ENCODE data around the gene MAGEB4.

MAGEB4 gene

DNA sequence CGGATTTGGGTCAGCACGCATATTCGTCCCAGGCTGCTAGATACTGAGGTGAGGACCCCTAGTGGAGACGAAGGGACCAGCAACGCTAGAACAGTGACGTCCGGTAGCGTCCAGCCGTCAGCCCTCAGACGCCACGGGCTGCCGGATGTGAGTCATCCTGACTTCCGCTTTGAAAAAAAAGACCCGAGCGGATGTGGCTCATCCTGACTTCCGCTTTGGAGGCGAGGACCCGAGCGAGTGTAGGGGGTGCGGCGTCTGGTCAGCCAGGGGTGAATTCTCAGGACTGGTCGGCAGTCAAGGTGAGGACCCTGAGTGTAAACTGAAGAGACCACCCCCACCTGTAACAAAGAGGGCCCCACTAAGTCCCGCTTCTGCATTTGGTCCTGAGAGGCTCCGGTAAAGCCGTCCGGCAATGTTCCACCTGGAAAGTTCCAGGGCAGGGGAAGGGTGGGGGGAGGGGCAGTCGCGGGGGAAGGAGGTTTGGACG is 26.4 kb upstream of the MAGEB4 start, which contains the start of gene MAGEB2:
Gene MAGEB2 (plus strand): TSS at position 207 of the 487 bp plus-strand sequence. CDS start 3,018 bp downstream, outside the sequence.
- H3K4me2 ChIP-seq (ENCODE audit: low read length) = no peak within 1 kb of the TSS
- TF ChIP-seq CTCF (IDR thresholded peaks at IDR 0.05; ENCODE audit: low read depth, low read length, poor library complexity, severe bottlenecking) (no peak), EZH2phosphoT487 (IDR thresholded peaks at IDR 0.05; ENCODE audit: borderline replicate concordance, low read length) (no peak)
- no peaks in the 10 kb centered on the region for H3K36me3 ChIP-seq (ENCODE audit: control insufficient read depth, low read length)
- no peak within 1 kb of the TSS for H3K4me3 ChIP-seq (ENCODE audit: low read length)
- no peaks in the 10 kb centered on the region for H3K9me2 ChIP-seq (replicated peaks; ENCODE audit: control insufficient read depth, low read length)
- no peaks in the 10 kb centered on the region for H4K20me1 ChIP-seq (ENCODE audit: control insufficient read depth, insufficient read depth, low read depth, low read length)
- H3F3A ChIP-seq (ENCODE audit: control insufficient read depth, insufficient read depth) = no peaks in the 10 kb centered on the region
- H3K79me2 ChIP-seq (ENCODE audit: control insufficient read depth, low read length) = no peaks in the 10 kb centered on the region
- H3K27ac ChIP-seq (ENCODE audit: low read depth, low read length) = no peak within 1 kb of the TSS
- no peaks in the 10 kb centered on the region for H3K9me3 ChIP-seq (ENCODE audit: control insufficient read depth, insufficient read depth, low read length)
- H3K4me1 ChIP-seq (ENCODE audit: control insufficient read depth, low read length) = no peaks in the 10 kb centered on the region
- no peaks in the 10 kb centered on the region for H3K27me3 ChIP-seq (ENCODE audit: control insufficient read depth, low read length)

- Histone ChIP-seq H3K9me3 (ENCODE audit: control insufficient read depth, insufficient read depth, low read length) (no peaks in the 10 kb centered on the region), H3K27ac (ENCODE audit: low read depth, low read length) (no peak overlapping the region), H3K36me3 (ENCODE audit: control insufficient read depth, low read length) (no peaks in the 10 kb centered on the region), H3K4me2 (ENCODE audit: low read length) (no peak overlapping the region), H3K9me2 (replicated peaks; ENCODE audit: control insufficient read depth, low read length) (no peaks in the 10 kb centered on the region), H4K20me1 (ENCODE audit: control insufficient read depth, insufficient read depth, low read depth, low read length) (no peaks in the 10 kb centered on the region), H3K4me1 (ENCODE audit: control insufficient read depth, low read length) (no peaks in the 10 kb centered on the region), H3K4me3 (ENCODE audit: low read length) (no peak overlapping the region), H3F3A (ENCODE audit: control insufficient read depth, insufficient read depth) (no peaks in the 10 kb centered on the region), H3K27me3 (ENCODE audit: control insufficient read depth, low read length) (no peaks in the 10 kb centered on the region), H3K79me2 (ENCODE audit: control insufficient read depth, low read length) (no peaks in the 10 kb centered on the region)
- no peak for TF ChIP-seq CTCF (IDR thresholded peaks at IDR 0.05; ENCODE audit: low read depth, low read length, poor library complexity, severe bottlenecking)
- TF ChIP-seq EZH2phosphoT487 (IDR thresholded peaks at IDR 0.05; ENCODE audit: borderline replicate concordance, low read length) = no peak
Measured at GRCh38 chrX:30217465-30217864, 24.3 kb upstream of the MAGEB4 start.

DNA sequence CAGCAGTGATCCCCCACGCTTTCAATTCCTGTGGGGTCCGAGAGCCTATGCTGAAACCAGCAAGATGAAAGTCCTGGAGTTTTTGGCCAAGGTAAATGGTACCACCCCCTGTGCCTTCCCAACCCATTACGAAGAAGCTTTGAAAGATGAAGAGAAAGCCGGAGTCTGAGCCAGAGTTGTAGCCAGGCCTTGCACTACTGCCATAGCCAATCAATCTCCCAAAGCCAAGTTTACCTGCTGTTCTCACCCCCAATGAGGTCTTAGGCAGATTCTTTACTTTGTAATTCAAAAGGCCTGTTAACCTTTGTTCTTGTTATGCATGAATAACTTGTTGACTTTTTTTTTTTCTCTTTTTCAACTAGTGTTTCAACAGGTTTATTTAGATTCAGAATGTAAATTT is 22.4 kb upstream of the MAGEB4 start:
- Histone ChIP-seq H3K27ac (ENCODE audit: low read depth, low read length) (no peak overlapping the region), H3K79me2 (ENCODE audit: control insufficient read depth, low read length) (no peaks in the 10 kb centered on the region), H3K9me3 (ENCODE audit: control insufficient read depth, insufficient read depth, low read length) (no peaks in the 10 kb centered on the region), H3K4me2 (ENCODE audit: low read length) (no peak overlapping the region), H3K4me3 (ENCODE audit: low read length) (no peak overlapping the region), H3K27me3 (ENCODE audit: control insufficient read depth, low read length) (no peaks in the 10 kb centered on the region), H3K9me2 (replicated peaks; ENCODE audit: control insufficient read depth, low read length) (no peaks in the 10 kb centered on the region), H3K4me1 (ENCODE audit: control insufficient read depth, low read length) (no peaks in the 10 kb centered on the region), H3F3A (ENCODE audit: control insufficient read depth, insufficient read depth) (no peaks in the 10 kb centered on the region), H3K36me3 (ENCODE audit: control insufficient read depth, low read length) (no peaks in the 10 kb centered on the region), H4K20me1 (ENCODE audit: control insufficient read depth, insufficient read depth, low read depth, low read length) (no peaks in the 10 kb centered on the region)
- TF ChIP-seq CTCF (IDR thresholded peaks at IDR 0.05; ENCODE audit: low read depth, low read length, poor library complexity, severe bottlenecking) = no peak
- no peak for TF ChIP-seq EZH2phosphoT487 (IDR thresholded peaks at IDR 0.05; ENCODE audit: borderline replicate concordance, low read length)

Measured in DOHH2 (cell line).